Activated T-helper 17 cell treated with anti-CD3 and anti-CD28 coated beads, Interleukin-2, amount 50 U/mL, for 72 hours (primary cell): ENCODE measurements around the gene TRIM62. TPM values are rescaled to one million over a fixed set of nuclear protein-coding genes. Genes with fewer than 3 reads are reported as not detected.
"Not testable (repeated sequence)": the region's sequence is repeated elsewhere in the genome, so short reads cannot be mapped to it uniquely, and the experiment has no call there.

Experiments used
- ATAC-seq: fragments of 150-1000 bp; cut with Tn5 transposase; replicated peaks from 2 replicates; pipeline ENCODE4 v1.10.0; 2021; ENCODE audit warnings: mild to moderate bottlenecking, moderate library complexity
- H3K27ac Mint-ChIP-seq: one replicate; pipeline ENCODE4 v1.8.0; 2022; ENCODE audit warnings: mixed read lengths
- H3K27me3 Mint-ChIP-seq: one replicate; pipeline ENCODE4 v1.8.0; 2022; ENCODE audit warnings: mixed read lengths
- H3K36me3 Mint-ChIP-seq: one replicate; pipeline ENCODE4 v1.8.0; 2022; ENCODE audit warnings: low read depth, mild to moderate bottlenecking, mixed read lengths
- H3K4me1 Mint-ChIP-seq: one replicate; pipeline ENCODE4 v1.8.0; 2022; ENCODE audit warnings: mixed read lengths
- H3K4me3 Mint-ChIP-seq: one replicate; pipeline ENCODE4 v1.8.0; 2022; ENCODE audit warnings: mild to moderate bottlenecking, mixed read lengths
- H3K9me3 Mint-ChIP-seq: one replicate; pipeline ENCODE4 v1.8.0; 2022; ENCODE audit warnings: mixed read lengths
- total RNA-seq, 2 donors: library from RNA; stranded (reverse); gene quantifications; one replicate each; pipeline ENCODE4 v1.2.3, GENCODE V29; 2022

The TRIM62 gene
- total RNA-seq, 2 donors from 2014 or later: 4.3 to 6.5 TPM

GRCh38 chr1:33141781-33142180, 40.1 kb downstream of the TRIM62 start:
- no peak for ATAC-seq

GRCh38 chr1:33141216-33141615, 40.6 kb downstream of the TRIM62 start:
- H3K9me3 Mint-ChIP-seq: no peaks in the 10 kb centered on the region
- H3K36me3 Mint-ChIP-seq: peaks cover 7% of the 10 kb centered on the region
- ATAC-seq: no peak
- peaks cover 6% of the 10 kb centered on the region for H3K4me1 Mint-ChIP-seq
- peak overlapping the region; percentile 89 for H3K27ac Mint-ChIP-seq
- no peak overlapping the region for H3K4me3 Mint-ChIP-seq
- H3K27me3 Mint-ChIP-seq: no peaks in the 10 kb centered on the region

More at GRCh38 chr1:33141781-33142180, 40.1 kb downstream of the TRIM62 start:
- Mint-ChIP-seq H3K27ac (peak overlapping the region; percentile 89), H3K4me1 (peaks cover 9% of the 10 kb centered on the region), H3K36me3 (peaks cover 12% of the 10 kb centered on the region), H3K27me3 (no peaks in the 10 kb centered on the region), H3K4me3 (no peak overlapping the region), H3K9me3 (no peaks in the 10 kb centered on the region)

GRCh38 chr1:33140153-33141149, 41.4 kb downstream of the TRIM62 start:
- Mint-ChIP-seq H3K27ac (peak overlapping the region; percentile 89), H3K4me3 (no peak overlapping the region), H3K4me1 (peaks cover 6% of the 10 kb centered on the region), H3K36me3 (peaks cover 4% of the 10 kb centered on the region), H3K27me3 (no peaks in the 10 kb centered on the region), H3K9me3 (no peaks in the 10 kb centered on the region)
- peak; percentile 47 for ATAC-seq

GRCh38 chr1:33137800-33138199, 44.0 kb downstream of the TRIM62 start:
- Mint-ChIP-seq H3K27me3 (no peaks in the 10 kb centered on the region), H3K4me1 (peaks cover 7% of the 10 kb centered on the region), H3K4me3 (no peak overlapping the region), H3K9me3 (no peaks in the 10 kb centered on the region), H3K27ac (no peak overlapping the region), H3K36me3 (no peaks in the 10 kb centered on the region)
- ATAC-seq: no peak

- H3K27ac Mint-ChIP-seq: peak overlapping the region; percentile 73
- H3K36me3 Mint-ChIP-seq, H3K27me3 Mint-ChIP-seq, H3K9me3 Mint-ChIP-seq, ATAC-seq, H3K4me3 Mint-ChIP-seq: not testable (repeated sequence)
- peaks cover 13% of the 10 kb centered on the region for H3K4me1 Mint-ChIP-seq
Measured at GRCh38 chr1:33136041-33136440, 45.8 kb downstream of the TRIM62 start.

GRCh38 chr1:33133478-33134105, 48.3 kb downstream of the TRIM62 start:
- Mint-ChIP-seq H3K4me3 (no peak overlapping the region), H3K36me3 (no peaks in the 10 kb centered on the region), H3K4me1 (peaks cover 26% of the 10 kb centered on the region), H3K9me3 (no peaks in the 10 kb centered on the region), H3K27ac (no peak overlapping the region), H3K27me3 (no peaks in the 10 kb centered on the region)
- no peak for ATAC-seq

GRCh38 chr1:33132549-33132948, 49.3 kb downstream of the TRIM62 start:
- no peak overlapping the region for H3K4me3 Mint-ChIP-seq
- H3K27ac Mint-ChIP-seq: peak overlapping the region; percentile 61
- peaks cover 28% of the 10 kb centered on the region for H3K4me1 Mint-ChIP-seq
- H3K36me3 Mint-ChIP-seq: no peaks in the 10 kb centered on the region
- no peaks in the 10 kb centered on the region for H3K9me3 Mint-ChIP-seq
- no peaks in the 10 kb centered on the region for H3K27me3 Mint-ChIP-seq
- peak; percentile 48 for ATAC-seq

GRCh38 chr1:33131191-33131590, 50.7 kb downstream of the TRIM62 start:
- Mint-ChIP-seq H3K4me3 (peak overlapping the region; percentile 65), H3K9me3 (no peaks in the 10 kb centered on the region), H3K36me3 (peaks cover 6% of the 10 kb centered on the region), H3K27ac (peak overlapping the region; percentile 90), H3K27me3 (no peaks in the 10 kb centered on the region), H3K4me1 (peaks cover 30% of the 10 kb centered on the region)
- ATAC-seq: no peak

GRCh38 chr1:33130297-33130696, 51.5 kb downstream of the TRIM62 start:
- ATAC-seq: peak; percentile 66
- Mint-ChIP-seq H3K27me3 (no peaks in the 10 kb centered on the region), H3K4me1 (peaks cover 38% of the 10 kb centered on the region), H3K36me3 (peaks cover 13% of the 10 kb centered on the region), H3K4me3 (peak overlapping the region; percentile 65), H3K27ac (peak overlapping the region; percentile 90), H3K9me3 (no peaks in the 10 kb centered on the region)

- peak overlapping the region; percentile 95 for H3K4me3 Mint-ChIP-seq
- no peak for ATAC-seq
- peaks cover 13% of the 10 kb centered on the region for H3K36me3 Mint-ChIP-seq
- H3K4me1 Mint-ChIP-seq: peaks cover 39% of the 10 kb centered on the region
- H3K27me3 Mint-ChIP-seq: no peaks in the 10 kb centered on the region
- peak overlapping the region; percentile 97 for H3K27ac Mint-ChIP-seq
- no peaks in the 10 kb centered on the region for H3K9me3 Mint-ChIP-seq
Measured at GRCh38 chr1:33128781-33129180, 53.1 kb downstream of the TRIM62 start.

- peak; percentile 92 for ATAC-seq
- Mint-ChIP-seq H3K4me1 (peaks cover 32% of the 10 kb centered on the region), H3K36me3 (peaks cover 13% of the 10 kb centered on the region), H3K4me3 (peak overlapping the region; percentile 95), H3K27me3 (no peaks in the 10 kb centered on the region), H3K27ac (peak overlapping the region; percentile 97), H3K9me3 (no peaks in the 10 kb centered on the region)
Measured at GRCh38 chr1:33127001-33127823, 54.6 kb downstream of the TRIM62 start.

- H3K36me3 Mint-ChIP-seq: peaks cover 13% of the 10 kb centered on the region
- peak overlapping the region; percentile 97 for H3K27ac Mint-ChIP-seq
- H3K4me3 Mint-ChIP-seq: peak overlapping the region; percentile 95
- H3K9me3 Mint-ChIP-seq: no peaks in the 10 kb centered on the region
- no peak for ATAC-seq
- H3K27me3 Mint-ChIP-seq: no peaks in the 10 kb centered on the region
- peaks cover 31% of the 10 kb centered on the region for H3K4me1 Mint-ChIP-seq
Measured at GRCh38 chr1:33126411-33127000, 55.3 kb downstream of the TRIM62 start.

- Mint-ChIP-seq H3K36me3 (peaks cover 13% of the 10 kb centered on the region), H3K4me1 (peaks cover 17% of the 10 kb centered on the region)
- not testable (repeated sequence) for H3K4me3 Mint-ChIP-seq, H3K27ac Mint-ChIP-seq, H3K9me3 Mint-ChIP-seq, ATAC-seq, H3K27me3 Mint-ChIP-seq
Measured at GRCh38 chr1:33124647-33125046, 57.2 kb downstream of the TRIM62 start.

GRCh38 chr1:33123266-33123665, 58.6 kb downstream of the TRIM62 start:
- no peak overlapping the region for H3K4me3 Mint-ChIP-seq
- peak overlapping the region; percentile 21 for H3K27ac Mint-ChIP-seq
- peaks cover 13% of the 10 kb centered on the region for H3K36me3 Mint-ChIP-seq

More at GRCh38 chr1:33123266-33123665, 58.6 kb downstream of the TRIM62 start:
- Mint-ChIP-seq H3K4me1 (peaks cover 11% of the 10 kb centered on the region), H3K27me3 (no peaks in the 10 kb centered on the region), H3K9me3 (no peaks in the 10 kb centered on the region)
- no peak for ATAC-seq
